HUES64 (cell line): ENCODE measurements around the gene SMG7.
A peak's percentile ranks its signal among the peaks of the same experiment; 100 is the strongest.

Experiments used
- H3K27ac ChIP-seq: 2 replicates; pipeline ENCODE4 v1.7.0; 2013; ENCODE audit warnings: low read depth, low read length, inconsistent platforms
- H3K27me3 ChIP-seq: 2 replicates; pipeline ENCODE4 v1.6.1; 2013; ENCODE audit warnings: mild to moderate bottlenecking, low read length; ENCODE audit not compliant: insufficient read depth
- H3K36me3 ChIP-seq: 2 replicates; pipeline ENCODE4 v1.6.1; 2013; ENCODE audit warnings: mild to moderate bottlenecking, low read length; ENCODE audit not compliant: insufficient read depth
- H3K4me1 ChIP-seq: 2 replicates; pipeline ENCODE4 v1.6.1; 2013; ENCODE audit warnings: mild to moderate bottlenecking, low read length, moderate library complexity; ENCODE audit not compliant: insufficient read depth
- H3K4me3 ChIP-seq: 2 replicates; pipeline ENCODE4 v1.5.1; 2013; ENCODE audit warnings: mild to moderate bottlenecking, low read length, moderate library complexity
- H3K9ac ChIP-seq: 2 replicates; pipeline ENCODE4 v1.6.1; 2013; ENCODE audit warnings: mild to moderate bottlenecking, low read depth, low read length
- H3K9me3 ChIP-seq: 2 replicates; pipeline ENCODE4 v1.6.1; 2013; ENCODE audit warnings: low read depth, low read length; ENCODE audit not compliant: insufficient read depth
- WGBS: fragments of 150-250, 120-280 bp; methylation state at CpG from one replicate; pipeline ENCODE4 v1.1.7; 2013; ENCODE audit warnings: missing lambda C conversion rate; 5-methylcytosine and 5-hydroxymethylcytosine counted together

SMG7 gene

GRCh38 chr1:183470147-183470960, 1.9 kb upstream of the SMG7 start:
- peaks cover 8% of the 10 kb centered on the region for H3K36me3 ChIP-seq
- 2% methylated on average over 26 of the region's 26 CpGs for WGBS
- no peaks in the 10 kb centered on the region for H3K9me3 ChIP-seq
- H3K4me1 ChIP-seq, result peaks cover 25% of the 10 kb centered on the region
- H3K9ac ChIP-seq, result peak overlapping the region; percentile 98; the same call in 1 of the 2 replicates
- no peaks in the 10 kb centered on the region for H3K27me3 ChIP-seq
- peak overlapping the region; percentile 83 for H3K4me3 ChIP-seq
- H3K27ac ChIP-seq, result peak overlapping the region; percentile 100

GRCh38 chr1:183470961-183471742, 1.1 kb upstream of the SMG7 start:
- H3K9me3 ChIP-seq, result no peaks in the 10 kb centered on the region
- under 1% methylated on average over 47 of the region's 47 CpGs for WGBS
- H3K9ac ChIP-seq, result peak overlapping the region; percentile 98
- peaks cover 25% of the 10 kb centered on the region for H3K4me1 ChIP-seq
- peaks cover 8% of the 10 kb centered on the region for H3K36me3 ChIP-seq
- peak overlapping the region; percentile 100 for H3K27ac ChIP-seq
- H3K4me3 ChIP-seq, result peak overlapping the region; percentile 83
- no peaks in the 10 kb centered on the region for H3K27me3 ChIP-seq

GRCh38 chr1:183471743-183472487, 384 bp upstream of the SMG7 start:
- Histone ChIP-seq H3K36me3 (peaks cover 8% of the 10 kb centered on the region), H3K4me1 (peaks cover 19% of the 10 kb centered on the region), H3K4me3 (peak overlapping the region; percentile 83), H3K27me3 (no peaks in the 10 kb centered on the region), H3K9ac (peak overlapping the region; percentile 98), H3K27ac (peak overlapping the region; percentile 100), H3K9me3 (no peaks in the 10 kb centered on the region)
- WGBS, result under 1% methylated on average over 34 of the region's 42 CpGs

GRCh38 chr1:183473217-183473536, 878 bp downstream of the SMG7 start:
- H3K9me3 ChIP-seq, result no peaks in the 10 kb centered on the region
- peaks cover 8% of the 10 kb centered on the region for H3K36me3 ChIP-seq
- peak overlapping the region; percentile 83 for H3K4me3 ChIP-seq
- H3K9ac ChIP-seq, result peak overlapping the region; percentile 87
- H3K27me3 ChIP-seq, result no peaks in the 10 kb centered on the region
- H3K27ac ChIP-seq, result no peak overlapping the region
- WGBS, result 26% methylated on average over 9 of the region's 9 CpGs
- peaks cover 19% of the 10 kb centered on the region for H3K4me1 ChIP-seq

GRCh38 chr1:183476081-183476480, 3.8 kb downstream of the SMG7 start:
- H3K36me3 ChIP-seq, result peaks cover 8% of the 10 kb centered on the region
- no peak overlapping the region for H3K4me3 ChIP-seq
- no peaks in the 10 kb centered on the region for H3K9me3 ChIP-seq
- H3K4me1 ChIP-seq, result peaks cover 35% of the 10 kb centered on the region
- H3K9ac ChIP-seq, result no peak overlapping the region
- H3K27me3 ChIP-seq, result no peaks in the 10 kb centered on the region
- no peak overlapping the region for H3K27ac ChIP-seq
- 85% methylated on average over 3 of the region's 3 CpGs for WGBS

GRCh38 chr1:183477986-183478781, 5.9 kb downstream of the SMG7 start:
- no peaks in the 10 kb centered on the region for H3K27me3 ChIP-seq
- no peak overlapping the region for H3K27ac ChIP-seq
- H3K9ac ChIP-seq, result no peak overlapping the region
- H3K4me1 ChIP-seq, result peaks cover 39% of the 10 kb centered on the region
- H3K4me3 ChIP-seq, result no peak overlapping the region
- WGBS, result 92% methylated on average over 3 of the region's 3 CpGs
- peaks cover 8% of the 10 kb centered on the region for H3K36me3 ChIP-seq
- no peaks in the 10 kb centered on the region for H3K9me3 ChIP-seq

- Histone ChIP-seq H3K4me3 (no peak overlapping the region), H3K9ac (no peak overlapping the region), H3K4me1 (peaks cover 46% of the 10 kb centered on the region), H3K9me3 (no peaks in the 10 kb centered on the region), H3K27me3 (no peaks in the 10 kb centered on the region), H3K36me3 (no peaks in the 10 kb centered on the region), H3K27ac (no peak overlapping the region)
- no CpG with 5 or more reads among the region's 1 CpG for WGBS
Observed at GRCh38 chr1:183480971-183481441, 8.7 kb downstream of the SMG7 start.

- Histone ChIP-seq H3K4me1 (peaks cover 46% of the 10 kb centered on the region), H3K27ac (no peak overlapping the region)
- no CpG with 5 or more reads among the region's 1 CpG for WGBS
Observed at GRCh38 chr1:183483224-183483623, 10.9 kb downstream of the SMG7 start.

GRCh38 chr1:183484254-183484653, 12.0 kb downstream of the SMG7 start:
- Histone ChIP-seq H3K4me1 (peaks cover 36% of the 10 kb centered on the region), H3K36me3 (no peaks in the 10 kb centered on the region), H3K27me3 (no peaks in the 10 kb centered on the region), H3K9ac (no peak overlapping the region), H3K9me3 (no peaks in the 10 kb centered on the region), H3K27ac (no peak overlapping the region), H3K4me3 (no peak overlapping the region)
- 24% methylated on average over 1 of the region's 1 CpG for WGBS

More at GRCh38 chr1:183483224-183483623, 10.9 kb downstream of the SMG7 start:
- H3K9ac ChIP-seq, result no peak overlapping the region
- H3K4me3 ChIP-seq, result no peak overlapping the region
- H3K27me3 ChIP-seq, result no peaks in the 10 kb centered on the region
- H3K9me3 ChIP-seq, result no peaks in the 10 kb centered on the region
- no peaks in the 10 kb centered on the region for H3K36me3 ChIP-seq

- peaks cover 30% of the 10 kb centered on the region for H3K4me1 ChIP-seq
- no peak overlapping the region for H3K4me3 ChIP-seq
- WGBS, result 100% methylated on average over 1 of the region's 1 CpG
- H3K9me3 ChIP-seq, result no peaks in the 10 kb centered on the region
- H3K36me3 ChIP-seq, result no peaks in the 10 kb centered on the region
- H3K9ac ChIP-seq, result no peak overlapping the region
- no peak overlapping the region for H3K27ac ChIP-seq
- H3K27me3 ChIP-seq, result no peaks in the 10 kb centered on the region
Observed at GRCh38 chr1:183484851-183485250, 12.6 kb downstream of the SMG7 start.
